Measurements from ENCODE around the gene MOK. TPM values are rescaled to one million over a fixed set of nuclear protein-coding genes. Genes with fewer than 3 reads are reported as not detected.

The MOK gene
- total RNA-seq, 2 donors from 2014 or later: 60.3 to 102 TPM

GRCh38 chr14:102182190-102182589 lies 122.8 kb downstream of the MOK start:
- H3K27me3 Mint-ChIP-seq (ENCODE audit: insufficient read depth): no peaks in the 10 kb centered on the region
- H3K4me1 ChIP-seq (ENCODE audit: control insufficient read depth, insufficient read depth, low read length): no peaks in the 10 kb centered on the region
- TF ChIP-seq CTCF (conservative IDR thresholded peaks at IDR 0.05): no peak
- no peak overlapping the region for H3K9ac ChIP-seq (ENCODE audit: extremely low read depth, low read length, poor library complexity, severe bottlenecking)
- no peaks in the 10 kb centered on the region for H3K36me3 Mint-ChIP-seq (ENCODE audit: low read depth)
- no peak overlapping the region for H3K27ac ChIP-seq (ENCODE audit: low read depth, low read length)
- no peak overlapping the region for H3K4me3 ChIP-seq (ENCODE audit: low read length)
- H3K9me3 ChIP-seq (ENCODE audit: control insufficient read depth, low read length): no peaks in the 10 kb centered on the region
- no peak overlapping the region for H3K4me3 Mint-ChIP-seq
- peaks cover 36% of the 10 kb centered on the region for H3K4me1 Mint-ChIP-seq
- no peaks in the 10 kb centered on the region for H3K27me3 ChIP-seq (ENCODE audit: control insufficient read depth, insufficient read depth, low read length, poor library complexity, severe bottlenecking)
- no peak for DNase-seq
- no peak overlapping the region for H3K27ac Mint-ChIP-seq
- H3K36me3 ChIP-seq (ENCODE audit: control insufficient read depth, insufficient read depth, low read length): peaks cover 5% of the 10 kb centered on the region
- H3K9me3 Mint-ChIP-seq: no peaks in the 10 kb centered on the region

DNA sequence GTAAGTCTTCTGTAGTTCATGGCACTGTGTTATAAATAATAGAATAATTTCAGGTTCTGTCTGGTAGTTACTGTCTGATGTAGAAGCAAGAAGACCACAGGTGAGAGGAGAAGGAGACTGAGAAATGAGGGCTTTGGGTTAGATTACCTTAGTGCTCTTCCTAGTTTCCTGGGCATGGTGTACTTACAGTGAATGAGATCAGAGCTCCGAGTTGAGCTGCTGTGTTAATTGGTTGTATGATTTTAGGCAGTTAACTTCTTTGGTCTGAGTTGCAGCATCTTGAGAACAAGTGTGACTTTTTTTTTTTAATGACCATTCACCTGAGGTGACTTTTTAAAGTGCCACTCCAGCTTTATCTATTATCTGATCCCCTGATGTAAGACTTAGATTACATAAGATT lies 123.8 kb downstream of the MOK start:
- DNase-seq: no peak
- no peak overlapping the region for H3K27ac Mint-ChIP-seq
- 78% methylated on average over 1 of the region's 1 CpG; no CpG with 5 or more reads in 1 of the 2 experiments for WGBS, 2 experiments (ENCODE audit: insufficient coverage in 1 of 2, insufficient read length in 1 of 2)
- no peak for TF ChIP-seq CTCF (conservative IDR thresholded peaks at IDR 0.05)
- no peaks in the 10 kb centered on the region for H3K9me3 Mint-ChIP-seq
- no peaks in the 10 kb centered on the region for H3K27me3 Mint-ChIP-seq (ENCODE audit: insufficient read depth)
- Histone ChIP-seq H3K9ac (ENCODE audit: extremely low read depth, low read length, poor library complexity, severe bottlenecking) (no peak overlapping the region), H3K9me3 (ENCODE audit: control insufficient read depth, low read length) (no peaks in the 10 kb centered on the region), H3K36me3 (ENCODE audit: control insufficient read depth, insufficient read depth, low read length) (peaks cover 5% of the 10 kb centered on the region), H3K27me3 (ENCODE audit: control insufficient read depth, insufficient read depth, low read length, poor library complexity, severe bottlenecking) (no peaks in the 10 kb centered on the region), H3K4me3 (ENCODE audit: low read length) (no peak overlapping the region), H3K4me1 (ENCODE audit: control insufficient read depth, insufficient read depth, low read length) (peaks cover 4% of the 10 kb centered on the region), H3K27ac (ENCODE audit: low read depth, low read length) (no peak overlapping the region)
- H3K36me3 Mint-ChIP-seq (ENCODE audit: low read depth): peaks cover 2% of the 10 kb centered on the region
- H3K4me3 Mint-ChIP-seq: no peak overlapping the region
- H3K4me1 Mint-ChIP-seq: peaks cover 37% of the 10 kb centered on the region

DNA sequence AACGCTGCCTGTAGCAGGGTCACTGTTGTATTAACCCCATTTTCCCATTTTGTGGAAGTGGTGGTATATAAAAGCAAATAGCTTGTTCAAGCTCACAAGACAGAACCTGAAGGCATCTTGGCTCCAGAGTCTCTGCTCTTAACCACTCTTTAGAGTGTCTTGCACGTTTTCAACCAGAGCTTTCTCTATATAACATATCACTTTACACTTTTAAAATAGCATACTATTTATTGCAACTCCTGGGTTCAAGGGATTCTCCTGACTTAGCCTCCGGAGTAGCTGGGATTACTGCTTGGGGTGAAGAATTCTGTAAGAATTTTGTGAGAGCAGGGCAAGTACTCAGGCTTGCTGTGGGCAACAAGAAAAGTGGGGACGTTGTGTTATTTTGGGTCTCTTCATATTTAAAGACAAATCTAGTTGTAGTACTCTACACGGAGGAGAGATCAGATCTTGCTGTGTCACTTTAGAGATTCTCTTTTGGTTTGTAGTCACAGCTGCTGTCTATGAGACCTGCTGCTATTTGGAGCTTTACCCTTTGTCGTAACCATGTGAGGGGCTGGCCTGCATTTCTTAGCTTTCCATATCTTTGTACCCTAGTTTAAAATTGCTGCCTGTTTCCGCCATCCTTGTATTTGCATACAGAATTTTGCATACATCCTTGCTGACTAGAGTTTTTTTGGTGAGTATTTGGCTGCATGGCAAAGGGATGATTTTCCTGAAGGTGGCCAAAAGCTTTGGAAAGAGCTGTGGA lies 124.5 kb downstream of the MOK start:
- Histone ChIP-seq H3K27me3 (ENCODE audit: control insufficient read depth, insufficient read depth, low read length, poor library complexity, severe bottlenecking) (no peaks in the 10 kb centered on the region), H3K36me3 (ENCODE audit: control insufficient read depth, insufficient read depth, low read length) (peaks cover 5% of the 10 kb centered on the region), H3K9me3 (ENCODE audit: control insufficient read depth, low read length) (no peaks in the 10 kb centered on the region), H3K9ac (ENCODE audit: extremely low read depth, low read length, poor library complexity, severe bottlenecking) (no peak overlapping the region), H3K4me1 (ENCODE audit: control insufficient read depth, insufficient read depth, low read length) (peaks cover 4% of the 10 kb centered on the region), H3K27ac (ENCODE audit: low read depth, low read length) (no peak overlapping the region), H3K4me3 (ENCODE audit: low read length) (no peak overlapping the region)
- Mint-ChIP-seq H3K36me3 (ENCODE audit: low read depth) (peaks cover 3% of the 10 kb centered on the region), H3K4me3 (no peak overlapping the region), H3K9me3 (no peaks in the 10 kb centered on the region), H3K27me3 (ENCODE audit: insufficient read depth) (no peaks in the 10 kb centered on the region), H3K4me1 (peaks cover 34% of the 10 kb centered on the region), H3K27ac (peak overlapping the region; percentile 56)
- no peak for TF ChIP-seq CTCF (conservative IDR thresholded peaks at IDR 0.05)
- 59 to 61% methylated on average over 4 to 7 of the region's 7 CpGs for WGBS, 2 experiments (ENCODE audit: insufficient coverage in 1 of 2, insufficient read length in 1 of 2)
- DNase-seq: no peak

Other genes starting within 250 kb of the MOK start
- 100 to 1,000 TPM; 696 to 821 TPM for gene HSP90AA1, start 218.1 kb downstream of the MOK start, total RNA-seq
- gene WDR20, start 165.3 kb downstream of the MOK start, total RNA-seq: 10 to 100 TPM; 33.8 to 37.6 TPM
- 10 to 100 TPM; 16.5 to 19.1 TPM for gene ZNF839, start 14.6 kb upstream of the MOK start, total RNA-seq
- 10 to 100 TPM; 33.3 to 38.3 TPM for gene CINP, start 57.7 kb upstream of the MOK start, total RNA-seq
- 10 to 100 TPM; 27.7 to 28.0 TPM for gene TECPR2, start 57.8 kb upstream of the MOK start, total RNA-seq
- gene ANKRD9, start 204.6 kb upstream of the MOK start, total RNA-seq: 10 to 100 TPM; 32.7 to 38.9 TPM

Data from endodermal cell (in vitro differentiated cells).